Stimulated activated CD4-positive, alpha-beta T cell treated with anti-CD3 and anti-CD28 coated beads, Interleukin-4, amount 100 ng/mL, for 4 hours (primary cell): Measurements from ENCODE around the gene BAG3.
A peak's percentile ranks its signal among the peaks of the same experiment; 100 is the strongest.
"Not testable (repeated sequence)": the region's sequence is repeated elsewhere in the genome, so short reads cannot be mapped to it uniquely, and the experiment has no call there.

ENCODE experiments used
- DNase-seq, 2 experiments: peaks; one replicate each; pipeline ENCODE4 v3.0.0-alpha.2; 2020

Gene BAG3

GRCh38 chr10:119640875-119641526, 10.2 kb upstream of the BAG3 start:
- no peak for DNase-seq

GRCh38 chr10:119642556-119643111, 8.5 kb upstream of the BAG3 start:
- DNase-seq = no peak

GRCh38 chr10:119643306-119644204, 7.6 kb upstream of the BAG3 start:
- no peak for DNase-seq

- no peak for DNase-seq
These were observed 6.9 kb upstream of the BAG3 start for GRCh38 chr10:119644205-119644814.

- DNase-seq = no peak
These were observed 6.2 kb upstream of the BAG3 start for GRCh38 chr10:119644994-119645393.

GRCh38 chr10:119650062-119650461, 1.1 kb upstream of the BAG3 start:
- DNase-seq = no peak

- peak in 1 of 2 experiments; percentile 17 for DNase-seq
These were observed 557 bp downstream of the BAG3 start for GRCh38 chr10:119651514-119652360.

GRCh38 chr10:119652361-119652730, 1.2 kb downstream of the BAG3 start:
- no peak for DNase-seq

GRCh38 chr10:119653209-119653608, 2.0 kb downstream of the BAG3 start:
- DNase-seq = no peak

- DNase-seq = no peak
These were observed 2.7 kb downstream of the BAG3 start for GRCh38 chr10:119653916-119654315.

- no peak for DNase-seq
These were observed 3.4 kb downstream of the BAG3 start for GRCh38 chr10:119654540-119654939.

GRCh38 chr10:119655566-119656001, 4.4 kb downstream of the BAG3 start:
- peak; percentile 25 to 54 for DNase-seq

GRCh38 chr10:119656760-119657159, 5.6 kb downstream of the BAG3 start:
- DNase-seq = no peak

GRCh38 chr10:119657725-119658124, 6.5 kb downstream of the BAG3 start:
- DNase-seq = no peak

- peak in 1 of 2 experiments; percentile 27 for DNase-seq
These were observed 7.1 kb downstream of the BAG3 start for GRCh38 chr10:119658274-119658673.

- no peak for DNase-seq
These were observed 8.8 kb downstream of the BAG3 start for GRCh38 chr10:119659951-119660350.

GRCh38 chr10:119662076-119662605, 11.0 kb downstream of the BAG3 start:
- not testable (repeated sequence) for DNase-seq

- DNase-seq = peak in 1 of 2 experiments; percentile 10
These were observed 12.9 kb downstream of the BAG3 start for GRCh38 chr10:119663866-119664698.

- DNase-seq = no peak
These were observed 14.9 kb downstream of the BAG3 start for GRCh38 chr10:119665901-119666708.

- DNase-seq = no peak
These were observed 15.5 kb downstream of the BAG3 start for GRCh38 chr10:119666709-119667004.
